Pancreas (tissue), 10 donors: Measurements from ENCODE around the gene GSTT4. TPM values are rescaled to one million over a fixed set of nuclear protein-coding genes. Genes with fewer than 3 reads are reported as not detected.
"Not testable (repeated sequence)": the region's sequence is repeated elsewhere in the genome, so short reads cannot be mapped to it uniquely, and the experiment has no call there.

Experiments used
- ATAC-seq, 4 donors: fragments of 200-7000 bp; cut with Tn5 transposase; one replicate each; pipeline versions ENCODE4 v1.8.0 to v1.9.1; 2020; ENCODE audit warnings: mild to moderate bottlenecking in 4 of 4, moderate library complexity in 4 of 4
- DNase-seq, 6 donors: peaks; one replicate each; pipeline ENCODE4 v3.0.0-alpha.2; 2020
- FAIRE-seq: peaks from 2 replicates; lab custom pipeline; 2012; peaks lifted over from hg19 to GRCh38; lab: Jason Lieb, UNC
- H3K27ac ChIP-seq, 4 donors: fragments of 200-600 bp; sonication (generic); 1 replicate in 3 of 4; 2 replicates in 1 of 4; pipeline versions ENCODE4 v1.5.0 to v1.8.0; 2020
- H3K27me3 ChIP-seq, 4 donors: fragments of 200-600 bp; one replicate each; pipeline ENCODE4 v1.8.0; 2021
- H3K36me3 ChIP-seq, 3 donors: fragments of 200-600 bp; sonication (generic) in 1 of 3; one replicate each; pipeline versions ENCODE4 v1.5.0 to v1.8.0; 2020 to 2021
- H3K4me1 ChIP-seq, 3 donors: fragments of 200-600 bp; one replicate each; pipeline ENCODE4 v1.8.0; 2021
- H3K4me3 ChIP-seq, 4 donors: fragments of 200-600 bp; sonication (generic) in 2 of 4; one replicate each; pipeline versions ENCODE4 v1.5.0 to v1.8.0; 2020 to 2021
- H3K9me3 ChIP-seq, 4 donors: fragments of 200-600 bp; one replicate each; pipeline ENCODE4 v1.8.0; 2021
- WGBS, 2 donors: extraction: QIAGEN DNeasy Blood & Tissue Kit; methylation state at CpG; one replicate each; pipeline ENCODE4 v1.1.7; 2013; 5-methylcytosine and 5-hydroxymethylcytosine counted together
- intact Hi-C, 3 donors: fragments of 100-400 bp; cut with DNase I; formaldehyde crosslinking; loops; one replicate each; pipeline versions ENCODE4 v1.11.1 to v1.14.2; 2022
- polyA plus RNA-seq, 2 donors: library from polyadenylated mRNA; stranded (reverse); fragments of 200-250 nt; gene quantifications; one replicate each; pipeline ENCODE4 v1.2.3, GENCODE V29; 2013
- total RNA-seq, 6 donors: library from RNA; stranded (reverse); fragmentation: NEBNext Ultra II Directional in 4 of 6; extraction: Animal tissue kit (Norgen Biotek cat#: 25700) in 4 of 6; gene quantifications; one replicate each; pipeline versions ENCODE4 v1.2.1 to v1.2.4, GENCODE V29; 2021 to 2023
- TF ChIP-seq, protein P1 (sequence below), 4 donors: fragments of 200-600 bp; sonication (generic) in 3 of 4; IDR thresholded peaks; one replicate each; pipeline versions ENCODE4 v1.5.0 to v1.8.0; 2021; ENCODE audit warnings: antibody characterized with exemption in 4 of 4
- donor health status: healthy with polysubstance abuse.
- donor health status: DM: no; HTN: no; CAD: no; lungs with moderate emphysema.
- donor health status: DM: no; HTN: no; CAD: no.
- donor health status: control.
- donor health status: control.
- donor health status: Bipolar disorder and iron deficiency.
- donor health status: DM: yes; HTN: yes; CAD: no.
- donor health status: DM: no; HTN: no; CAD: no.
- donor health status: DM: no; HTN: no; CAD: no.
- donor health status: DM: yes; HTN: yes; CAD: no.

The GSTT4 gene
- total and polyA plus RNA-seq, 8 donors = not detected

- H3K27me3 ChIP-seq = no peaks in the 10 kb centered on the region
- FAIRE-seq (no peak), DNase-seq (no peak), ATAC-seq (no peak)
- peaks cover 0 to 5% (median 5%) of the 10 kb centered on the region in 3 donors for H3K36me3 ChIP-seq
- TF ChIP-seq, protein P1, sequence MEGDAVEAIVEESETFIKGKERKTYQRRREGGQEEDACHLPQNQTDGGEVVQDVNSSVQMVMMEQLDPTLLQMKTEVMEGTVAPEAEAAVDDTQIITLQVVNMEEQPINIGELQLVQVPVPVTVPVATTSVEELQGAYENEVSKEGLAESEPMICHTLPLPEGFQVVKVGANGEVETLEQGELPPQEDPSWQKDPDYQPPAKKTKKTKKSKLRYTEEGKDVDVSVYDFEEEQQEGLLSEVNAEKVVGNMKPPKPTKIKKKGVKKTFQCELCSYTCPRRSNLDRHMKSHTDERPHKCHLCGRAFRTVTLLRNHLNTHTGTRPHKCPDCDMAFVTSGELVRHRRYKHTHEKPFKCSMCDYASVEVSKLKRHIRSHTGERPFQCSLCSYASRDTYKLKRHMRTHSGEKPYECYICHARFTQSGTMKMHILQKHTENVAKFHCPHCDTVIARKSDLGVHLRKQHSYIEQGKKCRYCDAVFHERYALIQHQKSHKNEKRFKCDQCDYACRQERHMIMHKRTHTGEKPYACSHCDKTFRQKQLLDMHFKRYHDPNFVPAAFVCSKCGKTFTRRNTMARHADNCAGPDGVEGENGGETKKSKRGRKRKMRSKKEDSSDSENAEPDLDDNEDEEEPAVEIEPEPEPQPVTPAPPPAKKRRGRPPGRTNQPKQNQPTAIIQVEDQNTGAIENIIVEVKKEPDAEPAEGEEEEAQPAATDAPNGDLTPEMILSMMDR (IDR thresholded peaks at IDR 0.05) = no peak
- H3K4me1 ChIP-seq = peaks cover 0 to 7% (median 5%) of the 10 kb centered on the region in 3 donors
- intact Hi-C loops = loop anchor here in 1 of 3 donors (5.0 kb wide), 1 partner anchor 37 kb away; no protein-coding TSS in a partner anchor
- no peak overlapping the region for H3K27ac ChIP-seq
- H3K9me3 ChIP-seq = no peaks in the 10 kb centered on the region
- 80 to 94% methylated on average over 3 of the region's 3 CpGs for WGBS, 2 donors
- H3K4me3 ChIP-seq = no peak overlapping the region
Measured at GRCh38 chr22:23969071-23969470, 36.2 kb downstream of the GSTT4 start.

DNA sequence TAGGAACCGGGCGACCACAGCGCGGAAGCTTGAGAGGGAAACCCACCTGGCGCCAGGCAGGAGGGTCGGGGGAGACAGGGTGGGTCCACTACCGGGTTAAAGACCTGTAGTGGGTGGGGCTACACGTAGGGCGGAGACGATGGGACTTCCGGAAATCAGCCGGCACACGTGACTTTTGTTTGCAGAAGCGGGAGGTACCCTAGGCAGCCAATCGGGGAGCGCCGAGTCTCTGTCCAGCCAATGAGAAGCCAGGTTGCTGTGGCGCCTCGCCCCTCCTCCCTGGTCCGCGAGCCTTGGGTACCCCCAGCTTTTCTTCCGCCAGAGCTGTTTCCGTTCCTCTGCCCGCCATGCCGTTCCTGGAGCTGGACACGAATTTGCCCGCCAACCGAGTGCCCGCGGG, 38.7 kb downstream of the GSTT4 start, which contains the start of gene DDTL:
Gene DDTL, plus strand, starts transcription at position 321 of the 400 bp plus-strand sequence. Its CDS starts 27 bp downstream, at position 348.
- H3K36me3 ChIP-seq, H3K27ac ChIP-seq, H3K27me3 ChIP-seq, H3K4me3 ChIP-seq, FAIRE-seq, DNase-seq, H3K9me3 ChIP-seq, H3K4me1 ChIP-seq: not testable (repeated sequence)
- no CpG with 5 or more reads among the region's 30 CpGs for WGBS, 2 donors
- ATAC-seq = peak; percentile 90 to 96 (median 94)
- intact Hi-C loops = loop anchor here in 1 of 3 donors (5.0 kb wide), 1 partner anchor 34 kb away; no protein-coding TSS in a partner anchor

- WGBS, 2 donors = no CpG with 5 or more reads among the region's 18 CpGs
- DNase-seq = peak in 1 of 6 donors; percentile 56
- H3K36me3 ChIP-seq, FAIRE-seq, H3K27ac ChIP-seq, H3K9me3 ChIP-seq, H3K27me3 ChIP-seq, H3K4me3 ChIP-seq, H3K4me1 ChIP-seq: not testable (repeated sequence)
- ATAC-seq = peak; percentile 33 to 63 (median 36)
- intact Hi-C loops = loop anchor here in 1 of 3 donors (5.0 kb wide), 1 partner anchor 34 kb away; no protein-coding TSS in a partner anchor
Measured at GRCh38 chr22:23966094-23966493, 39.2 kb downstream of the GSTT4 start.

DNA sequence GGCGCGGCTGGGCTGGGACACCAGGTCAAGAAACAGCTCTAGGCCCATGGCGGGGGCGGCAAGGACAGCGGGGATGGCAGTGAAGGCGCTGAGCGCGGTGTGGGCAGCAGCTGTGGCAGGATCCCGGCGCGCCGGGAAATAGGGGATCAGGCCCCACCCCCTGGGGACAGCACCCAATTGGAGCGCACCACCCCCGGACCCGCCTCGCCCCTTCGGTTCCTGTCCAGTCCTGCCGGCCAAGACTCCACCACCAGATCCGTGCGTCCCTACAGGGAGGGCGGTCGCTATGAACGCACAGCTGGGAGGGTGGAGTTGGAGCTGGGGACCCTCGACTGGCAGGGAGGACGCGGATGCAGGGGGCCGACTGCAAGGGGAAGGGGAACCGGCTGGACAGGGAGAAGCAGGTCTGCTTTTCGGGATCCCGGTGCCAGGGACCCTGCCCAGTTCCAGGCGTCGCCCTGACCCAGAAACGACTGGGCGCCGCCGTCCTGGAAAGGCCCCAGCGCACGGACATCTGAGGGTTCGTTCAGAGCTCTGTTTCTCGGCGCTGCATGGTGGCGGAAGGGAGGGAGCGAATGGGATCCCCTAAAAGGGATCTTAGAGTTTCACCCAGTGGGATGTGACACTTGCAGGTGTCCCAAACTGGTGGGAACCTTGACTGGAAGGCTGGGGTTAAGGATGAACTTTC, 44.0 kb downstream of the GSTT4 start, which contains the start of gene GSTT2B:
Gene GSTT2B, minus strand, starts transcription at position 112 of the 688 bp plus-strand sequence. Its CDS starts 64 bp downstream, at position 48.
- H3K27ac ChIP-seq, H3K36me3 ChIP-seq, DNase-seq, FAIRE-seq, H3K4me3 ChIP-seq, intact Hi-C loops, H3K27me3 ChIP-seq, H3K9me3 ChIP-seq, H3K4me1 ChIP-seq: not testable (repeated sequence)
- WGBS, 2 donors = no CpG with 5 or more reads among the region's 43 CpGs
- peak; percentile 88 to 93 (median 92) for ATAC-seq

DNA sequence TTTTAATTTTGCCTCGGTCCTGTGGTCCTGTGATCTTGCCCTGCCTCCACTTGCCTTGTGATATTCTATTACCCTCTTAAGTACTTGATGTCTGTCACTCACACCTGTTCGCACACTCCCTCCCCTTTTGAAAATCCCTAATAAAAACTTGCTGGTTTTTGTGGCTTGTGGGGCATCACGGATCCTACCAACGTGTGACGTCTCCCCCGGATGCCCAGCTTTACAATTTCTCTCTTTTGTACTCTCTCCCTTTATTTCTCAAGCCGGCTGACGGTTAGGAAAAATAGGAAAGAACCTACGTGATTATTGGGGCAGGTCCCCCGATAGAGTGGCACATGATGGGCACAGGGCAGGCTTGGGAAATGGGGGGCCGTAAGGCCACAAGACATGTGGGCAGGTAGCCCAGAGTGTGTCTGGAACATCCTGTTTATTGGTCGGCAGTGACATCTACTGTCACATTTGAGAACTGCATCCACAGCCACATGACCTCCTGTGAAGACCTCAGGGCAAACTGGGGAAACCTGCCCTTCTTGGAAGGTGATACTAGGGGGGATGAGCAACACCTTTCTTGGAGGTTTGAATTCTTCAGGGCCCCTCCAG, 48.9 kb downstream of the GSTT4 start:
- H3K4me1 ChIP-seq, H3K27ac ChIP-seq, intact Hi-C loops, H3K4me3 ChIP-seq, H3K9me3 ChIP-seq, FAIRE-seq, H3K36me3 ChIP-seq, H3K27me3 ChIP-seq: not testable (repeated sequence)
- WGBS, 2 donors = 26 to 29% methylated on average over 12 of the region's 12 CpGs
- ATAC-seq = peak in 3 of 4 donors; percentile 65 to 74 (median 73)
- peak in 5 of 6 donors; percentile 61 to 85 (median 75) for DNase-seq
- TF ChIP-seq, protein P1 (IDR thresholded peaks at IDR 0.05) = peak; percentile 70 to 79 (median 73)

DNA sequence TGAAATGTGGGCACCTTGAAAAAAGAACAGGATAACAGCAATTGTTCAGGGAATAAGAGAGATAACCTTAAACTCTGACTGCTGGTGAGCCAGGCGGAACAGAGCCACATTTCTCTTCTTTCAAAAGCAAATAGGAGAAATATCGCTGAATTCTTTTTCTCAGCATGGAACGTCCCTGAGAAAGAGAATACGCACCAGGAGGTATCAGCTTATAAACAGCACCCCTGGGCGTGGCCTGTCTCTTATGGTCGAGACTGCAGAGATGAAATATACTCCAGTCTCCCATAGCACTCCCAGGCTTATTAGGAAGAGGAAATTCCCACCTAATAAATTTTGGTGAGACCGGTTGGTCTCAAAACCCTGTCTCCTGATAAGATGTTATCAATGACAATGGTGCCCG, 49.4 kb downstream of the GSTT4 start:
- intact Hi-C loops, DNase-seq, FAIRE-seq, H3K27me3 ChIP-seq, H3K27ac ChIP-seq, H3K4me3 ChIP-seq, H3K9me3 ChIP-seq, H3K36me3 ChIP-seq, H3K4me1 ChIP-seq, ATAC-seq: not testable (repeated sequence)
- 50 to 61% methylated on average over 4 to 7 of the region's 8 CpGs for WGBS, 2 donors

- H3K36me3 ChIP-seq, H3K4me3 ChIP-seq, H3K9me3 ChIP-seq, H3K27ac ChIP-seq, intact Hi-C loops, FAIRE-seq, ATAC-seq, H3K4me1 ChIP-seq, H3K27me3 ChIP-seq: not testable (repeated sequence)
- 64 to 83% methylated on average over 4 to 6 of the region's 6 CpGs for WGBS, 2 donors
- peak in 1 of 6 donors; percentile 31 for DNase-seq
Measured at GRCh38 chr22:23954991-23955305, 50.3 kb downstream of the GSTT4 start.

GRCh38 chr22:23954193-23954990, 50.9 kb downstream of the GSTT4 start:
- FAIRE-seq, H3K9me3 ChIP-seq, intact Hi-C loops, H3K27ac ChIP-seq, H3K36me3 ChIP-seq, H3K27me3 ChIP-seq, DNase-seq, ATAC-seq, H3K4me3 ChIP-seq, H3K4me1 ChIP-seq: not testable (repeated sequence)
- WGBS, 2 donors = 65 to 66% methylated on average over 8 of the region's 8 CpGs

DNA sequence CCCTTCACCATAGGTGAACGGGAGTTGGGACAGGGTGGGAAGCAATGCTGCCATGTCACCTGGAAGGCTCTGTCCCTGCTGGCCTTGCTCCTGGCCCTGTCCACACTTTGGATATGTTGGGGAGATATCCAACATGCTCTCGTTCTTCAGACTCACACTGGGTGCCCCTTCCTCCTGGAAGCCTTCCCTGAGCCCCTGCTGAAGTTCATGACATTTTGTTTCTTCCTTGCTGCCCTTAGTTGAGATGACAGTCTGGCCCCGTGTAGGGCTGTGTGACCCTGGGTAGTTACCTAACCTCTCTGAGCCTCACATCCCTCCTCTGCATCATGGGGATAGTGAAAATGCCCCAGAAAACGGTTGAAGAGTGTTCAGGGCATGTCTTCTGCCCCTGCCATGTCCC, 51.8 kb downstream of the GSTT4 start:
- H3K27me3 ChIP-seq, FAIRE-seq, ATAC-seq, H3K27ac ChIP-seq, intact Hi-C loops, H3K9me3 ChIP-seq, H3K4me3 ChIP-seq, H3K36me3 ChIP-seq, H3K4me1 ChIP-seq, DNase-seq: not testable (repeated sequence)
- WGBS, 2 donors = 57 to 89% methylated on average over 3 to 4 of the region's 4 CpGs
